Gastroesophageal sphincter (tissue), 3 donors: ENCODE results near the gene PRSS37.

Source experiments
- EP300 ChIP-seq: sonication (generic); formaldehyde crosslinking; IDR thresholded peaks from one replicate; pipeline ENCODE4 v1.6.1; 2017; ENCODE audit warnings: antibody characterized with exemption, mild to moderate bottlenecking
- TF ChIP-seq, protein P1 (sequence below), 4 experiments: fragments of 200-600 bp in 2 of 4; fragments of 450-650 bp in 2 of 4; sonication (generic) in 1 of 4; IDR thresholded peaks; one replicate each; pipeline ENCODE4 v1.5.1; 2017 to 2019; ENCODE audit warnings: antibody characterized with exemption in 4 of 4, mild to moderate bottlenecking in 2 of 4, moderate library complexity in 2 of 4

DNA sequence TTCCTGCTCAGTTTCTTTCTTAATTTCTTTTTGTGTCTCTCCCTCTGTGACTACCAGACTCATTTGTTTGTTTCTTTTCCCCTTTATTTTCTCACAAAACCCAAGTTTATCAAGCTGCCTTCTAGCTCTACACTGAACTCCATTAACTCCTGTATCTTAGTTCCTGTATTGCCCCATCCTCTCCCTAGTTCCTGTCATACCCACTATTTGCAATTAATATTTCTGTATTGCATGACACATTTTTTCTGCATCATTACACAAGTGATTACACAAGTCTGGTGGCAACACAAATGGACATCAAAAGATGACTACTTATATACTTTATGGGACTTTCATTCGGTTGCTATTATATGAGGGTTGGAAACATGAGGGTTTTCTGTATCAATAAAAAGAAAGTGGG, 48.0 kb upstream of the PRSS37 start:
- TF ChIP-seq, protein P1, sequence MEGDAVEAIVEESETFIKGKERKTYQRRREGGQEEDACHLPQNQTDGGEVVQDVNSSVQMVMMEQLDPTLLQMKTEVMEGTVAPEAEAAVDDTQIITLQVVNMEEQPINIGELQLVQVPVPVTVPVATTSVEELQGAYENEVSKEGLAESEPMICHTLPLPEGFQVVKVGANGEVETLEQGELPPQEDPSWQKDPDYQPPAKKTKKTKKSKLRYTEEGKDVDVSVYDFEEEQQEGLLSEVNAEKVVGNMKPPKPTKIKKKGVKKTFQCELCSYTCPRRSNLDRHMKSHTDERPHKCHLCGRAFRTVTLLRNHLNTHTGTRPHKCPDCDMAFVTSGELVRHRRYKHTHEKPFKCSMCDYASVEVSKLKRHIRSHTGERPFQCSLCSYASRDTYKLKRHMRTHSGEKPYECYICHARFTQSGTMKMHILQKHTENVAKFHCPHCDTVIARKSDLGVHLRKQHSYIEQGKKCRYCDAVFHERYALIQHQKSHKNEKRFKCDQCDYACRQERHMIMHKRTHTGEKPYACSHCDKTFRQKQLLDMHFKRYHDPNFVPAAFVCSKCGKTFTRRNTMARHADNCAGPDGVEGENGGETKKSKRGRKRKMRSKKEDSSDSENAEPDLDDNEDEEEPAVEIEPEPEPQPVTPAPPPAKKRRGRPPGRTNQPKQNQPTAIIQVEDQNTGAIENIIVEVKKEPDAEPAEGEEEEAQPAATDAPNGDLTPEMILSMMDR (IDR thresholded peaks at IDR 0.05), result no peak
- TF ChIP-seq EP300, result no peak
